Gastrocnemius medialis (tissue), 4 donors: ENCODE results near the gene USP32. TPM values are rescaled to one million over a fixed set of nuclear protein-coding genes. Genes with fewer than 3 reads are reported as not detected.

Experiments used
- ATAC-seq, 2 donors: fragments of 150-250 bp; one replicate each; pipeline ENCODE4 v1.9.1; 2016
- DNase-seq, 2 donors: peaks; one replicate each; pipeline ENCODE4 v3.0.0-alpha.2; 2019
- H3K27ac ChIP-seq, 4 donors: fragments of 200-600 bp; sonication (generic); 1 replicate in 1 of 4; 2 replicates in 3 of 4; pipeline ENCODE4 v1.5.1; 2016 to 2018; ENCODE audit warnings: mild to moderate bottlenecking in 2 of 4, moderate library complexity in 1 of 4
- H3K27me3 ChIP-seq, 3 donors: fragments of 200-600 bp; sonication (generic) in 2 of 3; 1 replicate in 1 of 3; 2 replicates in 2 of 3; pipeline versions ENCODE4 v1.5.1 to v1.6.0; 2016 to 2019; ENCODE audit warnings: mild to moderate bottlenecking in 1 of 3, moderate library complexity in 1 of 3
- H3K36me3 ChIP-seq, 2 donors: fragments of 200-600 bp; sonication (generic) in 1 of 2; one replicate each; pipeline ENCODE4 v1.5.1; 2017 to 2018
- H3K4me1 ChIP-seq, 2 donors: fragments of 200-600 bp; sonication (generic) in 1 of 2; one replicate each; pipeline ENCODE4 v1.5.1; 2016 to 2017; ENCODE audit warnings: mild to moderate bottlenecking in 2 of 2
- H3K4me3 ChIP-seq, 4 donors: fragments of 200-600 bp; sonication (generic) in 3 of 4; 1 replicate in 1 of 4; 2 replicates in 3 of 4; pipeline ENCODE4 v1.5.1; 2016 to 2019; ENCODE audit warnings: mild to moderate bottlenecking in 2 of 4
- H3K9me3 ChIP-seq, 3 donors: fragments of 200-600 bp; sonication (generic) in 2 of 3; 1 replicate in 1 of 3; 2 replicates in 2 of 3; pipeline ENCODE4 v1.5.1; 2016 to 2019
- CTCF ChIP-seq, 5 experiments: fragments of 450-650 bp in 3 of 5; fragments of 200-600 bp in 2 of 5; sonication (generic) in 2 of 5; IDR thresholded peaks in 4 of 5; conservative IDR thresholded peaks in 1 of 5; 1 replicate in 4 of 5; 2 replicates in 1 of 5; pipeline ENCODE4 v1.5.1; 2016 to 2019; ENCODE audit warnings: antibody characterized with exemption in 5 of 5, mild to moderate bottlenecking in 3 of 5, moderate library complexity in 3 of 5
- POLR2A ChIP-seq, 2 donors: fragments of 450-650 bp; IDR thresholded peaks; one replicate each; pipeline ENCODE4 v1.6.1; 2017; ENCODE audit warnings: antibody characterized with exemption in 2 of 2, mild to moderate bottlenecking in 2 of 2, moderate library complexity in 2 of 2
- in situ Hi-C, 4 donors: fragments of 200-750 bp; cut with MboI; loops; one replicate each; pipeline versions ENCODE4 v1.15.0 to v1.8.0; 2017; ENCODE audit warnings: low sequenced_read_pairs in 4 of 4
- intact Hi-C: fragments of 100-400 bp; cut with DNase I; formaldehyde crosslinking; loops from one replicate; pipeline ENCODE4 v1.15.1; 2023; ENCODE audit warnings: low total_unique reads
- total RNA-seq, 4 donors: library from RNA; depleted of rRNA; stranded (reverse); fragments of >200 nt; gene quantifications; one replicate each; pipeline versions ENCODE4 v1.1.0 to v1.2.3, GENCODE V29; 2016

USP32 gene
- total RNA-seq, 4 donors from 2014 or later = 44.4 to 83.2 (median 52.5) TPM

GRCh38 chr17:60301649-60302048 lies 90.3 kb downstream of the USP32 start:
- no peak for ATAC-seq

GRCh38 chr17:60300949-60301348 lies 91.0 kb downstream of the USP32 start:
- Histone ChIP-seq H3K9me3 (no peaks in the 10 kb centered on the region), H3K27ac (no peak overlapping the region), H3K4me1 (peaks cover 3 to 23% of the 10 kb centered on the region in 2 donors), H3K36me3 (no peaks in the 10 kb centered on the region), H3K27me3 (no peaks in the 10 kb centered on the region), H3K4me3 (no peak overlapping the region)
- no peak for DNase-seq
- ATAC-seq = no peak
- intact Hi-C loops = no loop called here
- TF ChIP-seq CTCF (IDR thresholded peaks at IDR 0.05 in 4 of 5, conservative IDR thresholded peaks at IDR 0.05 in 1 of 5) (no peak), POLR2A (IDR thresholded peaks at IDR 0.05) (no peak)
- in situ Hi-C loops = loop anchor here in 1 of 4 donors (25.0 kb wide), 1 partner anchor 111 kb away; the partner anchor contains the start of gene CHCT1

More at GRCh38 chr17:60301649-60302048, 90.3 kb downstream of the USP32 start:
- DNase-seq = no peak
- Histone ChIP-seq H3K9me3 (no peaks in the 10 kb centered on the region), H3K4me3 (no peak overlapping the region), H3K36me3 (no peaks in the 10 kb centered on the region), H3K27ac (no peak overlapping the region), H3K27me3 (no peaks in the 10 kb centered on the region), H3K4me1 (peaks cover 3 to 23% of the 10 kb centered on the region in 2 donors)
- no peak for TF ChIP-seq CTCF (IDR thresholded peaks at IDR 0.05 in 4 of 5, conservative IDR thresholded peaks at IDR 0.05 in 1 of 5)
- no peak for TF ChIP-seq POLR2A (IDR thresholded peaks at IDR 0.05)
- intact Hi-C loops (no loop called here), in situ Hi-C loops (loop anchor here in 1 of 4 donors (25.0 kb wide), 1 partner anchor 111 kb away; the partner anchor contains the start of gene CHCT1)

- in situ Hi-C loops (loop anchor here in 1 of 4 donors (25.0 kb wide), 1 partner anchor 112 kb away; the partner anchor contains the start of gene CHCT1), intact Hi-C loops (no loop called here)
- peaks cover 3 to 17% of the 10 kb centered on the region in 2 donors for H3K4me1 ChIP-seq
- TF ChIP-seq POLR2A (IDR thresholded peaks at IDR 0.05) (no peak), CTCF (IDR thresholded peaks at IDR 0.05 in 4 of 5, conservative IDR thresholded peaks at IDR 0.05 in 1 of 5) (no peak)
- H3K27ac ChIP-seq = no peak overlapping the region
- ATAC-seq (no peak), DNase-seq (no peak)
- H3K9me3 ChIP-seq = no peaks in the 10 kb centered on the region
- H3K4me3 ChIP-seq = no peak overlapping the region
- H3K36me3 ChIP-seq = no peaks in the 10 kb centered on the region
- no peaks in the 10 kb centered on the region for H3K27me3 ChIP-seq
Measured at GRCh38 chr17:60300011-60300410, 91.9 kb downstream of the USP32 start.

GRCh38 chr17:60297760-60298401 lies 94.1 kb downstream of the USP32 start:
- H3K27me3 ChIP-seq = no peaks in the 10 kb centered on the region
- H3K4me1 ChIP-seq = peaks cover 0 to 3% of the 10 kb centered on the region in 2 donors
- H3K27ac ChIP-seq = no peak overlapping the region
- H3K9me3 ChIP-seq = no peaks in the 10 kb centered on the region
- no peak overlapping the region for H3K4me3 ChIP-seq
- ATAC-seq = no peak
- TF ChIP-seq POLR2A (IDR thresholded peaks at IDR 0.05) = no peak
- no peak for TF ChIP-seq CTCF (IDR thresholded peaks at IDR 0.05 in 4 of 5, conservative IDR thresholded peaks at IDR 0.05 in 1 of 5)
- in situ Hi-C loops = no loop called here
- DNase-seq = no peak
- intact Hi-C loops = no loop called here
- H3K36me3 ChIP-seq = no peaks in the 10 kb centered on the region
